ENCODE measurements around the gene URB1. TPM values are rescaled to one million over a fixed set of nuclear protein-coding genes. Genes with fewer than 3 reads are reported as not detected.

The URB1 gene
- polyA plus RNA-seq, 4 donors: 0.67 to 8.5 (median 3.4) TPM

DNA sequence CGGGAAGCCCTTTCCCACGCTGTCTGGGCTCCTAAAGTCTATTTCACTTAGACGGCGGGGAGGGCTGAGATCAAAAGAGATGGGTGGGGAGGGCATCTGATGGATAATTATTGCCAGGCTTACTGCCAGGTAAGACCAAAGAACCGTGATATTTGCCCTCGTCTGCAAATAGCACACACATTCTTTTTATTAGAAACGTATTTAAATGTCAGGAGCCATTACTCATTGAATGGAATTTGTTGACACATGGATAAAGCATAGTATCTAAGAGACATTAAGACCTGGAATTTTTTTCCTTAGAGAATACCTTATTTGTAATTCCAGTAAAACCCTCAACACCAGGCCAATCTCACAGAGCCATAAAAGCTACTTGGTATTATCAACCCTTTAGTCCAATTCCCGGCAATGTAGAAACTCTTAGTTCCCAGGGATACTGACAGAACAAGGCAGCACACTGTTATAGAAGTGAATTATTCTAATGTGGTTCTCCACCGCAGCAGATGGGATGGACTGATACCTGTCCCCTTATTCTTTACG lies 10.6 kb downstream of the URB1 start:
- no peak overlapping the region for H3K4me3 ChIP-seq (ENCODE audit: low read depth in 1 of 3, low read length in 3 of 3)
- no peaks in the 10 kb centered on the region for H3K9me3 ChIP-seq (ENCODE audit: control insufficient read depth in 2 of 2, insufficient read depth in 1 of 2, low read depth in 1 of 2, low read length in 1 of 2)
- no peaks in the 10 kb centered on the region for H3K27me3 ChIP-seq (ENCODE audit: control insufficient read depth in 3 of 3, insufficient read depth in 3 of 3, low read length in 3 of 3)
- DNase-seq (peak in 1 of 2 donors; percentile 68), FAIRE-seq (no peak)
- 21 to 68% (median 31%) methylated on average over 10 of the region's 10 CpGs for WGBS, 3 donors
- peaks cover 0 to 41% (median 5%) of the 10 kb centered on the region in 3 donors for H3K36me3 ChIP-seq (ENCODE audit: control insufficient read depth in 3 of 3, insufficient read depth in 2 of 3, low read depth in 1 of 3, low read length in 3 of 3)
- no peak overlapping the region for H3K27ac ChIP-seq (ENCODE audit: low read depth in 1 of 3, low read length in 2 of 3)
- H3K4me1 ChIP-seq (ENCODE audit: control insufficient read depth in 3 of 3, insufficient read depth in 2 of 3, low read depth in 1 of 3, low read length in 2 of 3): no peaks in the 10 kb centered on the region

DNA sequence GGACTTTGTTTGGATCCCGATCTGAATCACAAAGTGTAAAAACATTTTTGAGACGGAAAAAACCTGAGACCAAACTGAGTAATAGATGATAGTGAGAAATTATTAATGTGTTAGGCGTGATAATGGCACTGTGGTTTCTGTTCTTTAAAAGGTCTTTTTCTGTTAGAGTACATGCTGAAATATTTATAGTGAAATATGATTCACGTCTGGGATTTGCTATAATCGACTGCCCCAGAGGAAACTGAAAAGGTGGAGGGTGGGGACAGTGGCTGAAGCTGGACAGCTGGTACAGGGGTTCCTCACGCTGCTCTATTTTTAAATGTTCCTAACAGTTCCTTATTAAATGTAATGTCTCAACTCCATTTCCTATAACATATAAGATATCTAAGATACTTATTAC lies 11.2 kb downstream of the URB1 start:
- Histone ChIP-seq H3K4me3 (ENCODE audit: low read depth in 1 of 3, low read length in 3 of 3) (no peak overlapping the region), H3K4me1 (ENCODE audit: control insufficient read depth in 3 of 3, insufficient read depth in 2 of 3, low read depth in 1 of 3, low read length in 2 of 3) (no peaks in the 10 kb centered on the region), H3K9me3 (ENCODE audit: control insufficient read depth in 2 of 2, insufficient read depth in 1 of 2, low read depth in 1 of 2, low read length in 1 of 2) (no peaks in the 10 kb centered on the region), H3K27me3 (ENCODE audit: control insufficient read depth in 3 of 3, insufficient read depth in 3 of 3, low read length in 3 of 3) (no peaks in the 10 kb centered on the region), H3K36me3 (ENCODE audit: control insufficient read depth in 3 of 3, insufficient read depth in 2 of 3, low read depth in 1 of 3, low read length in 3 of 3) (peaks cover 0 to 44% (median 5%) of the 10 kb centered on the region in 3 donors), H3K27ac (ENCODE audit: low read depth in 1 of 3, low read length in 2 of 3) (no peak overlapping the region)
- no peak for FAIRE-seq
- WGBS, 3 donors: 60 to 72% (median 70%) methylated on average over 6 of the region's 6 CpGs
- no peak for DNase-seq

DNA sequence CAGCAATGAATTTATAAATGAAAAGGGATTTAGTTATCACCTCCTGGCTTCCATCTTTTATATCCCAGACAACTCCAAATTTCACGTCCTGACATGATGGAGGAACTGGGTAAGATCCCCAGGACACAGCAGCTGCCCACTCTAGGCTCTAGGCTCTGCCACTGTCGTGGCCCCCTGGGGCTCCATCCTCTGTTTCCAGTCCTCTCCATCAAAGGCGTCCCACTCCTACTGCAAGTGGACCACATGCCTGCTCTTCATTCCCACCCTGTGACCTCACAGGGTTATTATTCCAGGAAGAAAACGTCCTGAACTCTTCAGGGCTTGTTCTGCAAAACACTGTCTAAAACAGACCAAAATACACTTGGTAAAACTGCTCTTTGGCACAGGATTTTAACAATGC lies 11.9 kb downstream of the URB1 start:
- no peaks in the 10 kb centered on the region for H3K9me3 ChIP-seq (ENCODE audit: control insufficient read depth in 2 of 2, insufficient read depth in 1 of 2, low read depth in 1 of 2, low read length in 1 of 2)
- no peak for FAIRE-seq
- no peak for DNase-seq
- 77 to 80% (median 79%) methylated on average over 4 of the region's 4 CpGs for WGBS, 3 donors
- H3K4me1 ChIP-seq (ENCODE audit: control insufficient read depth in 3 of 3, insufficient read depth in 2 of 3, low read depth in 1 of 3, low read length in 2 of 3): no peaks in the 10 kb centered on the region
- H3K36me3 ChIP-seq (ENCODE audit: control insufficient read depth in 3 of 3, insufficient read depth in 2 of 3, low read depth in 1 of 3, low read length in 3 of 3): peaks cover 0 to 46% (median 5%) of the 10 kb centered on the region in 3 donors
- H3K27me3 ChIP-seq (ENCODE audit: control insufficient read depth in 3 of 3, insufficient read depth in 3 of 3, low read length in 3 of 3): no peaks in the 10 kb centered on the region
- H3K4me3 ChIP-seq (ENCODE audit: low read depth in 1 of 3, low read length in 3 of 3): no peak overlapping the region
- H3K27ac ChIP-seq (ENCODE audit: low read depth in 1 of 3, low read length in 2 of 3): no peak overlapping the region

DNA sequence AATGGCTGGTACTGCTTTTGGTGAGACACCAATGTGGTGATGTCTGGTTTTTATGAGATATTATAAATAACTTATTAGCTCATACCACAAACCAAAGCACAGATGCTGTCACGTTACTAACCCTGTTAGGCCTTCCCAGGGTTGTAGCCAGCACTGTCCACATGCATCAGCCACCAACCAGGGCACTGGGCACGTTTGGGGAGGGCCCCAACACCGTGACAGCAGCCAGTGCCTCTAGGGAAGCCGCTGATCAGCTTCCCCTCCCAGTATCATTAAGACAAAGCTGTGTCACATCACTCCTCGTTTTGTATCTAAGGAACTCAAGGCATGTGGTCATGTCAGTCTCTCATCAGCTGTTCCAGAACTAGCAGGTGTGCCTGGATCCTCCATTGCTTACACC lies 13.9 kb downstream of the URB1 start:
- H3K9me3 ChIP-seq (ENCODE audit: control insufficient read depth in 2 of 2, insufficient read depth in 1 of 2, low read depth in 1 of 2, low read length in 1 of 2): no peaks in the 10 kb centered on the region
- no peak overlapping the region for H3K4me3 ChIP-seq (ENCODE audit: low read depth in 1 of 3, low read length in 3 of 3)
- peaks cover 0 to 47% (median 5%) of the 10 kb centered on the region in 3 donors for H3K36me3 ChIP-seq (ENCODE audit: control insufficient read depth in 3 of 3, insufficient read depth in 2 of 3, low read depth in 1 of 3, low read length in 3 of 3)
- FAIRE-seq (no peak), DNase-seq (no peak)
- no peaks in the 10 kb centered on the region for H3K4me1 ChIP-seq (ENCODE audit: control insufficient read depth in 3 of 3, insufficient read depth in 2 of 3, low read depth in 1 of 3, low read length in 2 of 3)
- no peaks in the 10 kb centered on the region for H3K27me3 ChIP-seq (ENCODE audit: control insufficient read depth in 3 of 3, insufficient read depth in 3 of 3, low read length in 3 of 3)
- H3K27ac ChIP-seq (ENCODE audit: low read depth in 1 of 3, low read length in 2 of 3): no peak overlapping the region
- WGBS, 3 donors: 81 to 84% (median 83%) methylated on average over 5 of the region's 5 CpGs

DNA sequence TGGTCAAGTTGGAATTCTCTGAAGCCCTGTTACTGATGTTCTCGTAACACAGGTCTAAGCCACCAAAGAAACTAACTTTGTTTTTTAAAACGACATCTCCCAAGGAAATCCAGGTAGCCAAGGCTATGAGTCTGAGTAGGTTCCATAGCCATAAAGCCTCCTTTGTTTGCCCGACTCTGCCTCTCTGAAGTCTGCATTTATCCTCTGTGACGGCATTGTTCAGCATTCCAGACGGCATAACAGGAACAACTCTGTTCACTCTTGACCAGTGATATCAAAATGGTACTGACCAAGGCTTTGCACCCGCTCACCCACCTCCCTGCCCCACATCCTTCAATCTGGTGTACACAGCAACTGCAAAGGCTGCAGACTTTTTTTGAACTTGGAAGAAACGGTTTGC lies 14.8 kb downstream of the URB1 start:
- Histone ChIP-seq H3K4me3 (ENCODE audit: low read depth in 1 of 3, low read length in 3 of 3) (no peak overlapping the region), H3K9me3 (ENCODE audit: control insufficient read depth in 2 of 2, insufficient read depth in 1 of 2, low read depth in 1 of 2, low read length in 1 of 2) (no peaks in the 10 kb centered on the region), H3K27ac (ENCODE audit: low read depth in 1 of 3, low read length in 2 of 3) (no peak overlapping the region), H3K36me3 (ENCODE audit: control insufficient read depth in 3 of 3, insufficient read depth in 2 of 3, low read depth in 1 of 3, low read length in 3 of 3) (peaks cover 2 to 41% (median 8%) of the 10 kb centered on the region in 3 donors), H3K4me1 (ENCODE audit: control insufficient read depth in 3 of 3, insufficient read depth in 2 of 3, low read depth in 1 of 3, low read length in 2 of 3) (no peaks in the 10 kb centered on the region), H3K27me3 (ENCODE audit: control insufficient read depth in 3 of 3, insufficient read depth in 3 of 3, low read length in 3 of 3) (no peaks in the 10 kb centered on the region)
- no peak for FAIRE-seq
- 77 to 80% (median 77%) methylated on average over 7 of the region's 7 CpGs for WGBS, 3 donors
- no peak for DNase-seq

DNA sequence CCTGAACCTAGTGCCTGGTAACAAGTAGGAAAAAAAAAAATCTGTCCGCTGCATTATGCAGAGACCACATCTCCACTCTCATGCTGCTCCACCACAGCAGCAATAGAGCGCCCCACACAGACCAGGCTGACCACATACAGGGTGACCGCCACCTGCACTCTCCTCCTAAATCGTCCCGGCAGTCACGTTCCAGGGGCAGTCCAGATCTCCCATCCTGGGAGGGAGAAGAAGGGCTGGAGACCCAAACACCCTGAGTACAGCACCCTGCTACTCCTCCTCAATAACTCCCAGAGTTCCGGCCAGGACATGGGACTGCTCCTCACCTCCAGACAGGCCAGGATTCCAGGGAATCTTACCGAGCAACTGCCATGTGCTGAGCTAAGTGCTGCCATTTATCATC lies 15.3 kb downstream of the URB1 start:
- peaks cover 2 to 37% (median 4%) of the 10 kb centered on the region in 3 donors for H3K36me3 ChIP-seq (ENCODE audit: control insufficient read depth in 3 of 3, insufficient read depth in 2 of 3, low read depth in 1 of 3, low read length in 3 of 3)
- FAIRE-seq: no peak
- WGBS, 3 donors: 86 to 94% (median 90%) methylated on average over 8 of the region's 8 CpGs
- H3K4me3 ChIP-seq (ENCODE audit: low read depth in 1 of 3, low read length in 3 of 3): no peak overlapping the region
- no peaks in the 10 kb centered on the region for H3K27me3 ChIP-seq (ENCODE audit: control insufficient read depth in 3 of 3, insufficient read depth in 3 of 3, low read length in 3 of 3)
- DNase-seq: no peak
- H3K4me1 ChIP-seq (ENCODE audit: control insufficient read depth in 3 of 3, insufficient read depth in 2 of 3, low read depth in 1 of 3, low read length in 2 of 3): no peaks in the 10 kb centered on the region
- H3K27ac ChIP-seq (ENCODE audit: low read depth in 1 of 3, low read length in 2 of 3): no peak overlapping the region
- no peaks in the 10 kb centered on the region for H3K9me3 ChIP-seq (ENCODE audit: control insufficient read depth in 2 of 2, insufficient read depth in 1 of 2, low read depth in 1 of 2, low read length in 1 of 2)

DNA sequence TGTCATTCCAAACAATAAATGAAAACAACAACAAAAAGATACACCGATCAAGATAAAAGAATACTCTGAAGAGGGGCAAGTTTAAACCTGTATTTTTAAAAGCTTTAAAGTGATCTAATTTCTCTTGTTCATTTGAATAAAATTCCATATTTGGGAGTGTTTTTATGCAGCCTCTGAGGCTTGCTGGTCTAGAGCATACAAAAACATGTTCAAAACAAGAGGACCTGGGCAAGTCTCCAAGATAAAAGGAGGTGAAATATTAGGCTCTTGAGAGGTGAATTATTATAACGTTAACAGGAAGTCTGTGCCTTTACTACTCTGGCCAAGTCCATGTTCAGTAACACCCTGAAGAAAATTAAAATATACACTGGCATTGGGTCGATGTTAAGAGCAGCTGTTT lies 20.1 kb downstream of the URB1 start:
- WGBS, 3 donors: 66 to 79% (median 76%) methylated on average over 3 of the region's 3 CpGs
- Histone ChIP-seq H3K27ac (ENCODE audit: low read depth in 1 of 3, low read length in 2 of 3) (no peak overlapping the region), H3K27me3 (ENCODE audit: control insufficient read depth in 3 of 3, insufficient read depth in 3 of 3, low read length in 3 of 3) (no peaks in the 10 kb centered on the region), H3K4me1 (ENCODE audit: control insufficient read depth in 3 of 3, insufficient read depth in 2 of 3, low read depth in 1 of 3, low read length in 2 of 3) (no peaks in the 10 kb centered on the region), H3K9me3 (ENCODE audit: control insufficient read depth in 2 of 2, insufficient read depth in 1 of 2, low read depth in 1 of 2, low read length in 1 of 2) (no peaks in the 10 kb centered on the region), H3K4me3 (ENCODE audit: low read depth in 1 of 3, low read length in 3 of 3) (no peak overlapping the region), H3K36me3 (ENCODE audit: control insufficient read depth in 3 of 3, insufficient read depth in 2 of 3, low read depth in 1 of 3, low read length in 3 of 3) (peaks cover 8 to 39% (median 15%) of the 10 kb centered on the region in 3 donors)
- FAIRE-seq: no peak
- no peak for DNase-seq

DNA sequence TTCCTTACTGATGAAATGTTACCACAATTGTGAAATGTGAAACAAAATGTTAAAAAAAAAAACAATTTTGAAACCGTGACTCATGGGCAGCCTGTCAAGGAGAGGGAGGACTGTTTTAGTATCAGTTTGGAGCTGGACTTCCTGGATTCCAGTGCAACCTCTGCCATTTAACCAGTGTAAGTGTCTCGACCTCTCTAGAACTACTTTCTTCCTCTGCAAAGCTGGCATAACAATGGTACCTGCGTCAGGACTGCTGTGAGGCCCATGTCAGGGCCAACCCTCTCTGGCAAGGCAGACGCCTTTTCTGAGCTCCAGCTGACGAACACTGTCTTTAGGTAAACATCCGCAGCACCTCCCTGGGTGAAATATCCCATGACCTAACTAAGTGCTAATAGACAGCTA lies 20.9 kb downstream of the URB1 start:
- FAIRE-seq: no peak
- 67 to 81% (median 72%) methylated on average over 6 of the region's 6 CpGs for WGBS, 3 donors
- Histone ChIP-seq H3K4me3 (ENCODE audit: low read depth in 1 of 3, low read length in 3 of 3) (no peak overlapping the region), H3K27me3 (ENCODE audit: control insufficient read depth in 3 of 3, insufficient read depth in 3 of 3, low read length in 3 of 3) (no peaks in the 10 kb centered on the region), H3K36me3 (ENCODE audit: control insufficient read depth in 3 of 3, insufficient read depth in 2 of 3, low read depth in 1 of 3, low read length in 3 of 3) (peaks cover 8 to 33% (median 15%) of the 10 kb centered on the region in 3 donors), H3K9me3 (ENCODE audit: control insufficient read depth in 2 of 2, insufficient read depth in 1 of 2, low read depth in 1 of 2, low read length in 1 of 2) (no peaks in the 10 kb centered on the region), H3K4me1 (ENCODE audit: control insufficient read depth in 3 of 3, insufficient read depth in 2 of 3, low read depth in 1 of 3, low read length in 2 of 3) (no peaks in the 10 kb centered on the region), H3K27ac (ENCODE audit: low read depth in 1 of 3, low read length in 2 of 3) (peak overlapping the region in 1 of 3 donors; percentile 47)
- no peak for DNase-seq
